Bronchial epithelial cell (primary cell): Measurements from ENCODE around the gene ANKRD33B. TPM values are rescaled to one million over a fixed set of nuclear protein-coding genes. Genes with fewer than 3 reads are reported as not detected.

Experiments used
- DNase-seq: peaks from one replicate; pipeline ENCODE4 v3.0.0-alpha.2; 2010; ENCODE audit warnings: low read depth
- FAIRE-seq: peaks from 2 replicates; lab custom pipeline; 2011; peaks lifted over from hg19 to GRCh38; lab: Jason Lieb, UNC
- H3K27me3 ChIP-seq: 2 replicates; pipeline ENCODE4 v1.5.1; 2011; ENCODE audit warnings: low read length; ENCODE audit not compliant: control insufficient read depth, insufficient read depth
- H3K36me3 ChIP-seq: 2 replicates; pipeline ENCODE4 v1.5.1; 2011; ENCODE audit warnings: low read length; ENCODE audit not compliant: control insufficient read depth, insufficient read depth
- H3K4me3 ChIP-seq: 2 replicates; pipeline ENCODE4 v1.5.1; 2011; ENCODE audit warnings: mild to moderate bottlenecking, low read depth, low read length, control low read depth
- CTCF ChIP-seq: IDR thresholded peaks from 2 replicates; pipeline ENCODE4 v1.5.1; 2011; ENCODE audit warnings: mild to moderate bottlenecking, moderate library complexity, low read length, control low read depth, inconsistent platforms; ENCODE audit not compliant: insufficient read depth, severe bottlenecking
- total RNA-seq: library from RNA; depleted of rRNA; stranded (reverse); fragments of >200 nt; gene quantifications from 2 replicates; pipeline ENCODE4 v1.2.1, GENCODE V29; 2014

Gene ANKRD33B
- total RNA-seq, 1 donor from 2014 or later, result under 0.01 TPM

GRCh38 chr5:10678244-10678643 is 114.4 kb downstream of the ANKRD33B start:
- H3K27me3 ChIP-seq, result no peaks in the 10 kb centered on the region
- peaks cover 6% of the 10 kb centered on the region for H3K36me3 ChIP-seq
- no peak for FAIRE-seq
- no peak for TF ChIP-seq CTCF
- no peak overlapping the region for H3K4me3 ChIP-seq
- DNase-seq, result no peak

GRCh38 chr5:10679336-10679988 is 115.6 kb downstream of the ANKRD33B start:
- Histone ChIP-seq H3K4me3 (no peak overlapping the region), H3K36me3 (peaks cover 6% of the 10 kb centered on the region), H3K27me3 (no peaks in the 10 kb centered on the region)
- no peak for FAIRE-seq
- TF ChIP-seq CTCF, result no peak
- no peak for DNase-seq

GRCh38 chr5:10680876-10681481 is 117.1 kb downstream of the ANKRD33B start:
- no peak for TF ChIP-seq CTCF
- DNase-seq (no peak), FAIRE-seq (no peak)
- Histone ChIP-seq H3K27me3 (no peaks in the 10 kb centered on the region), H3K4me3 (no peak overlapping the region), H3K36me3 (peaks cover 6% of the 10 kb centered on the region)

GRCh38 chr5:10681731-10682679 is 118.1 kb downstream of the ANKRD33B start:
- no peak for TF ChIP-seq CTCF
- Histone ChIP-seq H3K36me3 (peaks cover 6% of the 10 kb centered on the region), H3K27me3 (no peaks in the 10 kb centered on the region), H3K4me3 (no peak overlapping the region)
- no peak for FAIRE-seq
- DNase-seq, result no peak

GRCh38 chr5:10682801-10683525 is 119.1 kb downstream of the ANKRD33B start:
- peaks cover 6% of the 10 kb centered on the region for H3K36me3 ChIP-seq
- no peak for TF ChIP-seq CTCF
- DNase-seq (no peak), FAIRE-seq (no peak)
- no peaks in the 10 kb centered on the region for H3K27me3 ChIP-seq
- H3K4me3 ChIP-seq, result no peak overlapping the region
